ENCODE results near the gene TMEM217.

DNA sequence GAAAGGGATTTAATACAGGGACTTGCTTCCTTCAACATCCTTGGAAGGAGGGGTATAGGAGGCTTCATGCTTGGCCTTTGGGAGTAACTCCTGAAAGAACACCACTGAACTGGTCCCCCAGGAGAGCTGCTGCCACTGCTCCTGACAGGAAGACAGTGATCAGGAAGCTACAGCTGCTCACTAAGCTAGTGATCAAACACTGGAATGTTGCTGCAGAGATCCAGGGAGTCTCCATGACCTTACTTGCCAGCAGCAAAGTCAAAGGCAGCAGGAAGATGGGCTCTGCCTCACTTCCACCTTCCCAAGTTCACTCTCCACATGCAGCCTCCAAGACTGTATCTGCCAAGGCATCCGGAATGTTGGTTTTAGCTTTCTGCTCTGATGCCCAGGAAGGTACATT lies 56.2 kb downstream of the TMEM217 start:
- TF ChIP-seq, protein P1, sequence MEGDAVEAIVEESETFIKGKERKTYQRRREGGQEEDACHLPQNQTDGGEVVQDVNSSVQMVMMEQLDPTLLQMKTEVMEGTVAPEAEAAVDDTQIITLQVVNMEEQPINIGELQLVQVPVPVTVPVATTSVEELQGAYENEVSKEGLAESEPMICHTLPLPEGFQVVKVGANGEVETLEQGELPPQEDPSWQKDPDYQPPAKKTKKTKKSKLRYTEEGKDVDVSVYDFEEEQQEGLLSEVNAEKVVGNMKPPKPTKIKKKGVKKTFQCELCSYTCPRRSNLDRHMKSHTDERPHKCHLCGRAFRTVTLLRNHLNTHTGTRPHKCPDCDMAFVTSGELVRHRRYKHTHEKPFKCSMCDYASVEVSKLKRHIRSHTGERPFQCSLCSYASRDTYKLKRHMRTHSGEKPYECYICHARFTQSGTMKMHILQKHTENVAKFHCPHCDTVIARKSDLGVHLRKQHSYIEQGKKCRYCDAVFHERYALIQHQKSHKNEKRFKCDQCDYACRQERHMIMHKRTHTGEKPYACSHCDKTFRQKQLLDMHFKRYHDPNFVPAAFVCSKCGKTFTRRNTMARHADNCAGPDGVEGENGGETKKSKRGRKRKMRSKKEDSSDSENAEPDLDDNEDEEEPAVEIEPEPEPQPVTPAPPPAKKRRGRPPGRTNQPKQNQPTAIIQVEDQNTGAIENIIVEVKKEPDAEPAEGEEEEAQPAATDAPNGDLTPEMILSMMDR (IDR thresholded peaks at IDR 0.05; ENCODE audit: poor library complexity): no peak
- no peak for TF ChIP-seq EZH2phosphoT487 (IDR thresholded peaks at IDR 0.05; ENCODE audit: low read depth, severe bottlenecking, unreplicated experiment)
- no peak for TF ChIP-seq EZH2 (IDR thresholded peaks at IDR 0.05; ENCODE audit: borderline replicate concordance)

Measured in hepatocyte (in vitro differentiated cells).